HG02943 (cell line): ENCODE measurements around the gene LRRFIP1.
"Not testable (repeated sequence)": the region's sequence is repeated elsewhere in the genome, so short reads cannot be mapped to it uniquely, and the experiment has no call there.

Source experiments
- ATAC-seq: cut with Tn5 transposase; IDR thresholded peaks from one replicate; pipeline ENCODE4 v1.9.1; 2021; ENCODE audit warnings: mild to moderate bottlenecking, low read depth, moderate library complexity; ENCODE audit not compliant: unreplicated experiment

The LRRFIP1 gene, protein sequence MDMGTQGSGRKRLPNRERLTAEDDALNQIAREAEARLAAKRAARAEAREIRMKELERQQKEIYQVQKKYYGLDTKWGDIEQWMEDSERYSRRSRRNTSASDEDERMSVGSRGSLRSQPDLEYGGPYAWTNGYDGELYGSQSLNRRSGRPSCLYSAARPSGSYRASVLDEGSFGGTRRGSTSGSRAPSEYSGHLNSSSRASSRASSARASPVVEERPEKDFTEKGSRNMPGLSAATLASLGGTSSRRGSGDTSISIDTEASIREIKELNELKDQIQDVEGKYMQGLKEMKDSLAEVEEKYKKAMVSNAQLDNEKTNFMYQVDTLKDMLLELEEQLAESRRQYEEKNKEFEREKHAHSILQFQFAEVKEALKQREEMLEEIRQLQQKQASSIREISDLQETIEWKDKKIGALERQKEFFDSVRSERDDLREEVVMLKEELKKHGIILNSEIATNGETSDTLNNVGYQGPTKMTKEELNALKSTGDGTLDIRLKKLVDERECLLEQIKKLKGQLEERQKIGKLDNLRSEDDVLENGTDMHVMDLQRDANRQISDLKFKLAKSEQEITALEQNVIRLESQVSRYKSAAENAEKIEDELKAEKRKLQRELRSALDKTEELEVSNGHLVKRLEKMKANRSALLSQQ

DNA sequence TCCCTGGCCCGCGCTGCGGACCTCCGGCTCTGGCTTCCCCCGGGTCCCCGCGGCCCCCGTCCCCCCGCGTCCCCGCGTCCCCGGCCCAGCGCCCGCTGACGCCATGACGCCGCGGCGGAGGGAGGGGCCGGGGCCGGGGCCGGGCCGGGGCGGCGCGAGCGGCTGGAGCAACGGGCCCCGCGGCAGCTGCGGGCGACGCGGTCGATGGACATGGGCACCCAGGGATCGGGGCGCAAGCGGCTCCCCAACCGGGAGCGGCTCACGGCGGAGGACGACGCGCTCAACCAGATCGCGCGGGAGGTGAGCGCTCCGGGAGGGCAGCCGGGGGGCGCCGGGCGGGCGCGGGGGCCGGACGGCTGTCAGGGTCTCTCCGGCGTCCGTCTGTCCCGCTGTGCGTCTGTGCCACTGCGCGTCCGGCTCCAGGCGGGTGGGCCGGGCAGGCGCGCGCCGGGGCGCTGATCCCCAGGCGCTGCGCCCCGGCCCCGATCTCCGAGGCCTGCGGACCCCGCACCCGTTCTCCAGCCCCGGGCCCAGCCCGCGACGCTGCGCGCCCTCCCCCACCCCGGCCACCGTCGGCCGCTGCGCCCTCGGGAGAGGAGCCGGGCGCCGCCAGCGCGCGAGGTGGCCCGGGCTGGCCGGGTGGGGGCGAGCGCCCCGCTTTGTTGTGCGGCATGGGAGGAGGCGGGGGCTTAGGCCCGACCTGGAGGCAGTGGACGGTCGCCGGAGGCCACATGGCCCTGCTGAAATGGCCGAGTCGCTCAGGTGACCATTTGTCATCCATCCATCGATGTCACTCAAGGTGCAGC, at the start of gene LRRFIP1:
LRRFIP1 (plus strand) TSS at position 147 of the 806 bp plus-strand sequence; CDS start at position 205, 58 bp downstream.
- no peak for ATAC-seq

DNA sequence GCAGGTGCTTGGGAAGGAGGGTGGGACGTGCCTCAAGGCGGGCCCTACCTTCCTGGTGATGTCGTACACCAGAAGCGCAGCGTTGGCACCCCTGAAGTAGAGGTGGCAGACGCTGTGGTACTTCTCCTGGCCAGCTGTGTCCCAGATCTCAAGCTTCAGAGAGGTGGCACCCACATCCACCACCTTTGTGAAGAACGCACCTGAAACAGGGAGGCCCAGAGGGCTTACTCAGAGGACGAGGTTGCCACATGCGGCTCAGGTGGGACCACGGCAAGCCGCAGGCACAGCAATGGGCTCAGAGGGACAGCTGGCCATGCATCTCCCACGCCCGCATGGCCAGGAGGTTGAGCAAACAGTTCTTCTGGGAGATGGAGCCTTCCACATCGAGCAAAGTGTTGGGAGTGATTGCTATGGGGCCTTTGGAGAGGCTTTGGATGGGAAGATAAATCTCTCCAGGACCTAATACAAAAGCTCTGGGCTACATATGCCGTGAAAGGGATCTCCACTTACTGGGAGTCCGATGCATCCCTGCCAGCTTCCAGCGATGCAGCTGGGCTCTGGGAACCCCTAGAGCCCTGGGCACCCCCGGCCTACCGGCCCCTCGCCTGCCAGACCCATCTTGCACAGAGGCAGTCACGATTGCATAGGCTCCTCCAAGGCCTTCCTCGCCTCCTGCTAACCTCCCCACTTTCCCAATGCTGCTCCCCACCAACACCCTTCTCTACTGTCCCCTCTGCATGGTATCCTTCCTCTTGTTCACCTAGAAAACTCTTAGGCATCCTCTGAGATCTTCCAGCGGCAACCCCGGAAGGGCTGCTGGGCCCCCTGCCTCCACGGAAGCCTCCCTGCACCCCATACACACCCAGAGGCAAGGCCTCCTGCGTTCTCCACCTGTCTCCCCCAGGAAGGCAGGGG, 49.2 kb upstream of the LRRFIP1 start:
- ATAC-seq: no peak

DNA sequence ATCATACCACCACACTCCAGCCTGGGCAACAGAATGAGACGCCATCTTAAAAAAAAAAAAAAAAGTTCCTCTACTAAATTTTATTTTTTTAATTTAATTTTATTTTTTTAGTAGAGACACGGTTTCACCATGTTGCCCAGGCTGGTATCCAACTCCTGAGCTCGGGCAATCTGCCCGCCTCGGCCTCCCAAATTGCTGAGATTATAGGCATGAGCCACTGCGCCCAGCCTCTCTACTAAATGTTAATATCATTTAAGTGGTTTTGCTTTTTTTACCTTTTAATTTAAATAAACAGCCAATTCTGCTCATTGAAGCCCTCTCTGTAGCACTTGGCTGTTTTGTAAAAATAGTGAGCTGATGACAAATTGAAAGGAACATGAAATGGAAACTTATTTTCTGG, 46.1 kb upstream of the LRRFIP1 start:
- ATAC-seq: no peak

DNA sequence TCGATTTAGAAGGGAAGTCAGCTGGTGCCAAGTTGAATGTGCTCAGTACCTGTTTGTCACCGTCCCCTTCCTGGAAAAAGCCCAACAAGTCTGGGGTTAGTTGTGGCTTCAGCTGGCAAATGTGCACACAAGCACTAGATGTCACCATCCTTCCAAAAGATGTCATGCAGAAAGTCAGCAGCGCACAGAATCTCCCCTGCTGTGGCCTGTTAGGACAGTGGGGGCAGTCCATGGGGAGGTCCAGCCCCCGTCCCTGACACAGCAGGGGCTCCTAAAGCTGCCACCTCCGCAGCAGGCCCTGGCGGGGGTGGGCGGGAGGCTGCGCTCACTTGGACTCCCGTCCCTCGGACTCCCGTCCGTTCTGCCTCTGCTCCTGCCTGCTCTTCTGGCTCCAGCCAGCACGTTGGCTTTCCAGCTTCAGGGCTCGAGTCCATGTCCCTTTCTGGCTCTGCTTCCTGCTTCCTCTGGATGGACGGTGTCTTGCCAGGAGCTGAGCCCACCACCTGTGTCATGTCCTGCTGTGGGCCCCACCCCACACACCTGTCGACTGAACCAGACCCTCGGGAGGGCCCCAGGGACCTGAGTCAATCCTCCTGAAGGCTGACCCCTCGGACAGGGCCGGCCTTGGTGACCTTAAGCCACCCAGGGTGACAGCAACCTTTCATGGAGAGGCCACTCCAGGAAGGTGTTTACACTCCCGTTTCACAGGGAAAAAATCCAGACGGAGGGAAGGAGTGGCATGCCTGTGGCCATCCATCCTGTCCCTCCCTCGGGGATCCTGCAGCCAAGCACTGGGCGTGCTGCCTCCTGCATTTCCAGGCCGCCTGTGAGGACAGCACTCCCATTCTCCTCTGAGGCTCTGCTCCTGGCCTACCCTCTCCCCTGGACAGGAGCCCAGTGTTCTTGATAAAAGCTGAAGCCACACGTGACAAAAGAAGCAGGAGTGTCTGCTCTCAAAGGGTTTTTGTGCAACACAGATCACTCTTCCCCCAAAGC, 45.3 kb upstream of the LRRFIP1 start:
- ATAC-seq: no peak

DNA sequence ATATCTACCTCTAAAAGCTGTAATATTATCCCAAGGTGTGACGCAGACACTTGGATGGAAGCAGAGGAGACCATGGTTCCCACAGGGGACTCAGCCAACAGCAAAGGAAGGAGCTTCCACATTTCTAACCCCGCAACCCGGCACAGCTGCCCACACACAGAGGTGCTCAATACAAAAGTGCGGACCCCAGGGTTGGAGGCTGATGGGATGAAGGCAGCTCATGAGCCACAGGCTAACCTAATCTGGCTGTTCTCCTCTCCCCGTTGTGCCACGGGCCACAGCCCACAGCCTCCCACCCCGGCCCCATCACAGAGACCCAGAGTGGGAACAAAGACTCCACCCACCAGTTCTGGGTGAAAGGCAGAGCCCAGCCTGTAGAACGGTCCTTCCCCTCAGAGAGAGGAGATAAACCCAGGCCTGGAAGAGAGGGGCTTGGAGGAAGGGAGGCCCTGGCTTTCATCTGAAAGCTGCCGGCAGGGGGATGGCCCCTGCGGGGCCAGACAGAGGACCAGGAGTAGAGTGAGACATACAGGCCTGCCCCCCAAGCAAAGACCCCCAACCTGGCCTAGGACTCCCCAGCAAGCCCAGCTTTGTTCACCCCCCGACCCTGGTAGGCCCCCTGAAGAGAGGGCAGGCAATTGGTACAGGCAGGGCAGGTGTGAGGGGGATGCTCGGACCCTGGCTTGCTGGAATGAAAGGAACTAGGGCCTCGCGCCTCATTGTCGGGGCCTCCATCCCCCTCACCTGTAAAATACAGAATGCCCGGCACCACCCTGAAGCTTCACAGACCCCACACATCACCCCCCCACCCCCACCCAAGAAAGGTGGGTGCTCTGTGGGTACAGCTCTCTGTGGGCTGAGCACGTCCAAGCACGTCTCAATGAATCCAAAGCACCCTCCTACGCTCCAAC, 43.7 kb upstream of the LRRFIP1 start:
- no peak for ATAC-seq

DNA sequence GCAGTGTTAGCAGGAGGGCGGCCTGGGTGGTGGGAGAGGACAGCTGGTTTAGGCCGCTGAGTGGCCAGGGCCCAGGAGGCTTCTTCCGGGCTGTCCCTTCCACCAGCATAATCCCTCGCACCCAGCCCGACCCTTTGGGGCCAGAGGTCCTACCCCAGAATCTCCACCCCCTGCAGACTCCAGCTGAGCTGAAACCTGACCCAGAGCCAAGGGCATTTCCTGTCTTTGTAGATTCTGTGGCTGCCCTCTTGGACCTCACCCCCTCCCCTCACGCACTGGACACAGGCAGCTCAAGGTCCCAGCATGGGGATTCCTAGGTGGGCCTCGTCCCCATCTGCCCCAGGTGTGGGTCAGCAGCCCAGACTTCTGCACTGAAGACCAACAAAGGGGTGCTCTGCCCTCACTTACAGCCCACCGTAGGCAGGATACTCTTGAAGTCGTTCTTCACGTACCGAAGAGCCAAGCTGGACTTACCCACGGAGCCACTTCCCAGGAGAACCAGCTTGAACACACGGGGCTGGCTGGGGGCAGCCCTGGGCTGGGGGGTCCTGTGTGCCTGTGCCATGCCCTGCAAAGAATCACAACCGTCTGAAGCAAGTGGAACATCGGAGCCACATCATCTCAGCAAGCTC, 41.7 kb upstream of the LRRFIP1 start:
- ATAC-seq: no peak

DNA sequence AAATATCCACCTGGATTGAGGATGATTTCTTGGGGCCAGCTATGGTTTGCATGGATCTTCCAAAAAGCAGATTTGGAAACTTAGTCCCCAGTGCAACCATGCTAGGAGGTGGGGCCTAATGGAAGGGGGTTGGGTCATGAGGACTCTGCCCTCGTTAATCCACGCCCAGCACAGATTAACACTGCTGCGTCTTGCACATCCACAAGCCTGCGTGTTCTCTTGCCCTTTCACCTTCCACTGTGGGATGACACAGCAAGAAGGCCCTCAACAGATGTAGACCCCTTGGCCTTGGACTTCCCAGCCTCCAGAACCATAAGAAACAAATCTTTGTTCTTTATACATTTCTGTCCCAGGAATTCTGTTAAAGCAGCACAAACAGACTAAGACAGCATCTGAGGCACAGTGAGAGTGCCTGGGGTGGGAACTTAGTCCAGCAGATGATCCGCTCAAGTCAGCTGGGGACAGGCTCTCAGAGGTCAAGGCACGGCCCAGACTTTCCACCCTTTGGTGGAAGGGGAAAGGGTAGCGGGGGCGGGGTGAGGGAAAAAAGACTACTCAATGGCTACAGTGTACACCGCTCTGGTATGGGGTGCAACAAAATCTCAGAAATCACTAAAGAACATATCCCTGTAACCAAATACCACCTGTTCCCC, 39.2 kb upstream of the LRRFIP1 start:
- ATAC-seq: no peak

DNA sequence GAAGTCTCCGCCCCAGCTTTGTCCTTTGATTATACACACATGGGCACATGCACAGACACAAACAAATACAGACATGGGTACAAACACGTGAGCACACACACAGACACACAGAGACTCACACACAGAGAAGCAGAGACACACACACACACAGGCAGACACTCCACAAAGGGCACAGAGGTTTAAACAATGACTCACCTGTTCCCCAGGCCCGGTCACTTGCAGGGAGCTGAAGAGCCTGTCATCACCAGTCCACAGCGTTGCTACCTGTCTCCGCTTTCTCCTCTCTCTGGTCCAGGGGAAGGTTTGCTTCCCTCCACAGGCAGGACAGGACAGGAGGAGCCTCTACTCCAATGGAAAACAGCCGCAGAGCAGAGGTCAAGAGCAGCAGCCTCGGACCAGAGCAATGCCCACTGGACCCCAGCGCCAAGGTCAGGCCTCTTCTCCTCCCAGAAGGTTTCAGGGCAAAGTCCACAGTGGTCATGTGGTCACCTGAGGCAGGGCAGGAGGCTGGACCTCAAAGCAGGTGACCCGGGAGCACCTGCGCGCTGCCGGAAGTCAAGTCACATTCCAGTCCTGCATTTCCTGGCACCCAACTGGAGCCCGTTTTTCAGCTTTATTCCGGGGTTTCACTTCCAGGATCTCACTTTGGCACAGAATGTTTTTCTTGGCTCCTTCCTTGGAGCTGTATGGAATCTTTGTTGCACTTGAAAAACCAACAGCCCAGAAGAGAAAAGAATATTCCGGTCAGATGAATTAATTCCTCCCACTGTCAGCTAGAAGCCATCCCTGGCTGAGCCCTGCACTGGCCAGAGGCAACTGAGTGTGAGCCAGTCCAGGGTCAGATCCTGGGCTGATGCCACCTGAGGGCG, 36.9 kb upstream of the LRRFIP1 start, which contains the start of gene RAB17:
RAB17 (minus strand) TSS at position 463 of the 869 bp plus-strand sequence. CDS start 4,580 bp downstream, outside the sequence.
- no peak for ATAC-seq

DNA sequence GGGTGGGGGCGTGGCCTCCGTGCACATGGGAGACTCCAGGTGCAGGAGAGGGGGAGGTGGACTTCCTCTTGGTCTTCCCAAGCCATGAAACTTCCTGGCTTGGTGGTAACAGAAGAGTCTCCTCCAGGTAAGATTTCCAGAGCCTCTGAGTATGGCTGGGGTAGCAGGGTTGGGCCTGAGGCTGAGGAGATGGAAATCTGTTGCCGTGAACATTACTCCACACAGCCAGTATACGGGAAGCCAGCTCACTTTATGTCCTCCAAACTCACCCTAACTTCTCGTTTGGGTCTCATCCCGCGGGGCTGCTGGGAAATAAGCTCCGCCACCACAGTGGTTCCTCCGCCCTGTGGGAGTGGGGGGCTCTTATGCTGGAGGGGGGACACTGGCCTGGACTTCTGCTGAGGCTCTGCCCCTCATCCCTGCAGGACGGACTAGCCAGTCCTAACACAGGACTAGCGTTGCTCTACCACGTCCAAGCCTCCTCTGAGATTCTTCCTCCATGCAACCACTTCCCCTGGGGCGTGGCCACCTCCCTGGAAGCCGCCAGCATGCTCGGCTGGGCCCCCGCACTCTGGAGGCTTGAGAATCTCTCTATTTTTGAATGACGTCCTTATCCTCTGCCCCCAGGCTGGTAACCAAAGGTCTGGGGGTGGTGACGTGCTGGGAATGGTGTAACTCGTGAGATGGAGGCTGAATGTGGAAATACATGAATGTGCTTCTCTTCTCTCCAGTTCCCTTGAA, 36.1 kb upstream of the LRRFIP1 start:
- no peak for ATAC-seq

DNA sequence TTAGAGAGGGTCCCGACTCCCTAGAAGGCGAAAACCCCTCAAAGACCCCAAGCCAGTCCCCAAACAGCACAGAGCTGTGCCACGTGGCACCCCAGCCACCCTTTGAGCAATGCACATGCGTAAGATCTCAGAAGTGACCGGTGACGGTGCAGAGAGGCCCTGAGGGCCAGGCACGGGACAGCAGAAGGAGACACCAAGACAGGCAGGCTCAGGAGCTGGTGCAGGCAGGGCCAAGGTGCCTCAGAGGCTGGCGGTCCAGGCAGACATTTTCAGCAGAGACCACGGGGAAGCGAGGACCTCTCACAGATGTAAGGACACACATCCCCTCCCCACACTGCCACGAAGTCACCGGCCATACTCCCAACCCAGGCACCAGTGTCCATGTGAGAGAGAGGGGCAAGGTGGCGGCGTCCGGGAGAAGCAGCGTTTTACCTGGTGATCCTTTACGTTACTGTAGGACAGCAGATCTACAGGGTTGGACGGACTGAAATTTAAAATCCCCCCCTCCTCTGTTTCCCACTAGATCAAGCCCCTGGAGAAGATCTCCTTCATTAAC, 34.9 kb upstream of the LRRFIP1 start:
- ATAC-seq: no peak

DNA sequence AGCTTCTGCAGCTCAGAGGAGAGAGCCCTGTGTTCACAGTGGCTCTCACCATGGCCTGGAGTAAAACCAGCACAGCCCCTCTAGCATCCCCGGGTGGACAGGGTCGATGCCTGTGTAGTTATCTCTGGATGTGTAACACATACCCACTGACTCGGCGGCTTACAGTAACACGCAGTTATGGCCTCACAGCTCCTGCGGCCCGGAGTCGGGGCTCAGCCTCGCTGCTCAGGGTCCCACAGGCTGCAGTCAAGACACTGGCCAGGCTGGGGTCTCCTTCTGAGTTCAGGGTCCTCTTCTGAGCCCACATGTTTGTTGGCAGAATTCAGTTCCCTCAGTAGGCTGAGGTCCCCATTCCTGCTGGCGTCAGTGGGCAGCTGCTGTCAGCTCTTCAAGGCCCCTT, 34.4 kb upstream of the LRRFIP1 start:
- no peak for ATAC-seq

DNA sequence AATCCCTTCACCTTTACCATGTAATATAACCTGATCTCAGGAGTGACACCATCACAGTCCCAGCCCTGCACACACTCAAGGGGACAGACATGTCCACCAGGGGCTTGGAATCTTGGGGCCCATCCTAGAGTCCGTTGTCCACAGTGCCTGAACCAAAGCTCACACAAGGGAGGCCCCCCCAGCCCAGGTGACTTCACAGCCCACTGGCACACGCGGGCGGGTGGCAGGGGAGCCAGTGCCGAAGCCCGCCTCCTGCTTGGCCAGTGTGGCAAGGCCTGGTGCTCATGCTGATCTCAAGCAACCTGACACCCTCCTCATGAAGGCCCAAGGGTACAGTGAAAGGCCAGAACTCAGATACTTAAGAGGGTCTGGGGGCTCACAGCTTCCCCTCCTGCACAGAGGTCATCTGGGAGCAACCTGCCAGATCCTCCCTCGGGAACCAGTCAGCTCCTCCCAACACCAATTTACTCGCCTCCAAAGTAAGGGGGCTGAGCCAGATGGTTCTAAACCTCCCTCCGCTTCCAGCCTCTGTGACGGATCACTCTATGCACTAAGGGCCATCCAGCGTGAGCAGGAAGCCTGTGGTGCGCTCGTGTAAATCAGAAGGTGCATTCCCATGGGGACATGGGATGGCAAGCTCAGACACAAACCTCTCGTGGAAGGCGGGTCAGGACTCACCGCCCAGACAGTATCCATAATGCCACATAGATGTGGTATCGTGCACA, 33.6 kb upstream of the LRRFIP1 start:
- ATAC-seq: no peak

DNA sequence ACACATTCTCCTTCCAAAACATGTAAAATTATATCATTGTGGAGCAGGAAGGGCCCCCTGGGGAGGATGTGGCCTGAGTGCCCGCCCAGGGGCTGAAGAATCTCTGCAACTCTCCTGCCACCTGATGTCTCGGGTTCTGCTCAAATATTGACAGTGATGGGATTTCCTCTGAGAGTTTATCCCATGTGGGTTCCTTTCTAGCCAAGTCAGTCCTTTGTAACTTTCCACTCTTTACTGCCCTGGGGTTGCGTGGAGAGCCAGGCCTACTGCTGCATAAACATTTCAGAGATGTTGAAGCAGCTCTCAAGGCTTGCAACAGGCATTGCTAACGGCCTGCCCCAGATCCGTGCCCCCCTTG, 32.9 kb upstream of the LRRFIP1 start:
- ATAC-seq: no peak

DNA sequence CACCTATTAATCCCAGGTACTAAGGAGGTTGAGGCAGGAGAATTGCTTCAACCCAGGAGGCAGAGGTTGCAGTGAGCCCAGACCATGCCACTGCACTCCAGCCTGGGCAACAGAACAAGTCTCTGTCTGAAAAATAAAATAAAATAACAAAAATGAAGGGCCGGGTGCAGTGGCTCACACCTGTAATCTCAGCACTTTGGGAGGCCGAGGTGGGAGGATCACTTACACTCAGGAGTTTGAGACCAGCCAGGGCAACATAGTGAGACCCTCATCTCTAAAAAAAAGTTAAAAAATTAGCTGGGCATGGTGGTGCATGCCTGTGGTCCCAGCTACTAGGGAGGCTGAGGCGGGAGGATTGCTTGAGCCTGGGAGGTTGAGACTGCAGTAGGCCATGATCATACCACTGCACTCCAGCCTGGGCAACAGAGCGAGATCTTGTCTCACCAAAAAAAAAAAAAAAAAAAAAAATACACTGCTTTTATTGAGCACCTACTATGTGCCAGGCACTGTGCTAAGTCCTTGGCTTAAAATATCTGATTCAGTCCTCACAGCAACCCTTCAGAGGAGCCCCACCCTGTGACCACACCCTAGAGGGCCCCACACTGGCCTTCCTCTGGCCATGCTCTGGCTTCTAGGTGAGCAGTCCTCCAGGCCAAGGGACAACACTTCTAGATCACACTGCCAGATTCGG, 31.4 kb upstream of the LRRFIP1 start:
- ATAC-seq: not testable (repeated sequence)
